ENCODE measurements around the gene SPPL2B.

DNA sequence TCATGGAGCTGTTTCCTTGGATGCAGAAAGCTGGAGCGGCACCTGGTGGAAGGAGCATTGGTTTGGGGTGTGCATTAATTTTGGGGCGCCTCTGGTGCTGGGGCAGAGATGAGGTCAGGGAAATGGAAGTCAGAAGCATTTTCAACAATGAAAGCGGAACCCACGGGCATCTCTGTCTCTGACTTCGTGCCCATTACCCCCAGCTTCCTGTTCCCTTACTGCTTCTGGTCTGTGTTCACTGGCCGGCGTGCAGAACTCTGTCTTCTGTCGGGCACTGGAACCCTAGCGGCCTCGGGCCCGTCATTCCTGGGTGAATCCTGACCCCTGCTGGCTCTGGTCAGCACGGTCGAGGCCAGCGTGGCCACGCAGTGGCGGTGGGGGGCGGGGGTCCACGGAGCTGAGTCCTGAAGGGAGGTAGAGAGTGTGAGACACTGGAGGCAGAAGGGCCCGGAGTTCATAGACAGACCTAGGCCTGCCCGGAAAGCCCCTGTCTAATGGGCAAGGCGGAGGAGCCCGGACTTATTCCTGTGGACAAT lies 12.6 kb upstream of the SPPL2B start:
- TF ChIP-seq, protein P1, sequence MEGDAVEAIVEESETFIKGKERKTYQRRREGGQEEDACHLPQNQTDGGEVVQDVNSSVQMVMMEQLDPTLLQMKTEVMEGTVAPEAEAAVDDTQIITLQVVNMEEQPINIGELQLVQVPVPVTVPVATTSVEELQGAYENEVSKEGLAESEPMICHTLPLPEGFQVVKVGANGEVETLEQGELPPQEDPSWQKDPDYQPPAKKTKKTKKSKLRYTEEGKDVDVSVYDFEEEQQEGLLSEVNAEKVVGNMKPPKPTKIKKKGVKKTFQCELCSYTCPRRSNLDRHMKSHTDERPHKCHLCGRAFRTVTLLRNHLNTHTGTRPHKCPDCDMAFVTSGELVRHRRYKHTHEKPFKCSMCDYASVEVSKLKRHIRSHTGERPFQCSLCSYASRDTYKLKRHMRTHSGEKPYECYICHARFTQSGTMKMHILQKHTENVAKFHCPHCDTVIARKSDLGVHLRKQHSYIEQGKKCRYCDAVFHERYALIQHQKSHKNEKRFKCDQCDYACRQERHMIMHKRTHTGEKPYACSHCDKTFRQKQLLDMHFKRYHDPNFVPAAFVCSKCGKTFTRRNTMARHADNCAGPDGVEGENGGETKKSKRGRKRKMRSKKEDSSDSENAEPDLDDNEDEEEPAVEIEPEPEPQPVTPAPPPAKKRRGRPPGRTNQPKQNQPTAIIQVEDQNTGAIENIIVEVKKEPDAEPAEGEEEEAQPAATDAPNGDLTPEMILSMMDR (IDR thresholded peaks at IDR 0.05; ENCODE audit: low read depth, low read length, missing input control) = peak; percentile 58
- no peak for TF ChIP-seq SP1 (IDR thresholded peaks at IDR 0.05)
- TF ChIP-seq FOXA2 (IDR thresholded peaks at IDR 0.05) = no peak

Measured in liver (tissue), 3 donors.